Measurements from ENCODE around the gene RBP2.

Gene RBP2

GRCh38 chr3:139493826-139494385 lies 17.6 kb upstream of the RBP2 start:
- Histone ChIP-seq H4K8ac (ENCODE audit: low read depth, low read length) (no peak overlapping the region), H2AFZ (ENCODE audit: insufficient read depth, low read length, poor library complexity) (no peak overlapping the region), H3K4ac (ENCODE audit: low read depth, low read length) (no peak overlapping the region), H3K4me2 (ENCODE audit: low read length) (no peak overlapping the region), H3K79me1 (ENCODE audit: low read length) (no peaks in the 10 kb centered on the region), H2BK5ac (ENCODE audit: low read depth, low read length, poor library complexity) (no peak overlapping the region), H3K27me3 (ENCODE audit: insufficient read depth, low read length) (no peaks in the 10 kb centered on the region), H2AK5ac (ENCODE audit: low read length) (no peak overlapping the region), H4K91ac (ENCODE audit: low read depth, low read length) (no peak overlapping the region), H3K4me3 (ENCODE audit: low read depth, low read length) (no peak overlapping the region), H3K4me1 (ENCODE audit: control insufficient read depth in 1 of 2, insufficient read depth in 2 of 2, low read length in 2 of 2) (peaks cover 0 to 3% of the 10 kb centered on the region in 2 experiments), H3K9ac (ENCODE audit: low read length) (no peak overlapping the region), H3K18ac (ENCODE audit: low read length) (no peak overlapping the region), H3K9me3 (ENCODE audit: insufficient read depth, low read depth, low read length) (peaks cover 14% of the 10 kb centered on the region), H2BK12ac (ENCODE audit: low read length) (no peak overlapping the region), H3K27ac (ENCODE audit: low read depth, low read length) (no peak overlapping the region), H3K23ac (ENCODE audit: low read length) (no peak overlapping the region), H3K36me3 (ENCODE audit: control insufficient read depth in 1 of 2, insufficient read depth in 2 of 2, low read length in 2 of 2) (peaks cover 0 to 4% of the 10 kb centered on the region in 2 experiments), H2BK120ac (ENCODE audit: insufficient read depth, low read length, poor library complexity) (no peak overlapping the region), H3K79me2 (ENCODE audit: control insufficient read depth, insufficient read depth, low read length, poor library complexity) (no peaks in the 10 kb centered on the region), H3K14ac (ENCODE audit: low read length) (no peak overlapping the region), H4K12ac (ENCODE audit: low read depth, low read length) (no peak overlapping the region)
- WGBS (ENCODE audit: extremely low coverage, insufficient coverage, insufficient read length): no CpG with 5 or more reads among the region's 6 CpGs
- DNase-seq: no peak

DNA sequence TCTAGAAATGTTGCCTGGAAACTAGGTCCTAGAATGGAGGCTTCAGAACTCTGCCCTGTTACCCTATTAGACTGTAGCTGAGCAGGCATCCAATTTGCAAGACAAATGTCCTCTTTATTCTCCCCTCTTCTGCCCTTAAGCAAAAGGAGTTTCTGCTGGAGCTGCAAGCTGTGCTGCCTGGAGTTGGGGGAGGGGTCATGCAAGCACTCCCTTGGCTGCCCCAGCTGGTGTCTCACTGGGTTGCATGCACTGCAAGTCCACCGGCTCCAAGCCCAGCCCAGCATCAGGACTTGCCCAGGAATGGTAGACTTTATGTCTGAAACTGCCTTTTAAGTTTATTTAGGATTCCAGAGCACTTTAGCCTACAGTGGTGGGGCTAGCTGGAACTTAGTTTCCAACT lies 15.7 kb upstream of the RBP2 start:
- Histone ChIP-seq H2AK5ac (ENCODE audit: low read length) (no peak overlapping the region), H3K14ac (ENCODE audit: low read length) (no peak overlapping the region), H3K27me3 (ENCODE audit: insufficient read depth, low read length) (no peaks in the 10 kb centered on the region), H3K4me2 (ENCODE audit: low read length) (no peak overlapping the region), H3K4me3 (ENCODE audit: low read depth, low read length) (no peak overlapping the region), H2BK12ac (ENCODE audit: low read length) (no peak overlapping the region), H4K91ac (ENCODE audit: low read depth, low read length) (no peak overlapping the region), H4K12ac (ENCODE audit: low read depth, low read length) (no peak overlapping the region), H3K9ac (ENCODE audit: low read length) (no peak overlapping the region), H3K9me3 (ENCODE audit: insufficient read depth, low read depth, low read length) (peaks cover 14% of the 10 kb centered on the region), H3K23ac (ENCODE audit: low read length) (no peak overlapping the region), H2BK120ac (ENCODE audit: insufficient read depth, low read length, poor library complexity) (no peak overlapping the region), H3K79me2 (ENCODE audit: control insufficient read depth, insufficient read depth, low read length, poor library complexity) (no peaks in the 10 kb centered on the region), H3K27ac (ENCODE audit: low read depth, low read length) (no peak overlapping the region), H3K4me1 (ENCODE audit: control insufficient read depth in 1 of 2, insufficient read depth in 2 of 2, low read length in 2 of 2) (peaks cover 0 to 3% of the 10 kb centered on the region in 2 experiments), H3K4ac (ENCODE audit: low read depth, low read length) (no peak overlapping the region), H3K36me3 (ENCODE audit: control insufficient read depth in 1 of 2, insufficient read depth in 2 of 2, low read length in 2 of 2) (peaks cover 0 to 4% of the 10 kb centered on the region in 2 experiments), H3K18ac (ENCODE audit: low read length) (no peak overlapping the region), H2AFZ (ENCODE audit: insufficient read depth, low read length, poor library complexity) (no peak overlapping the region), H4K8ac (ENCODE audit: low read depth, low read length) (no peak overlapping the region), H2BK5ac (ENCODE audit: low read depth, low read length, poor library complexity) (no peak overlapping the region), H3K79me1 (ENCODE audit: low read length) (no peaks in the 10 kb centered on the region)
- DNase-seq: no peak
- no CpG with 5 or more reads among the region's 1 CpG for WGBS (ENCODE audit: extremely low coverage, insufficient coverage, insufficient read length)

DNA sequence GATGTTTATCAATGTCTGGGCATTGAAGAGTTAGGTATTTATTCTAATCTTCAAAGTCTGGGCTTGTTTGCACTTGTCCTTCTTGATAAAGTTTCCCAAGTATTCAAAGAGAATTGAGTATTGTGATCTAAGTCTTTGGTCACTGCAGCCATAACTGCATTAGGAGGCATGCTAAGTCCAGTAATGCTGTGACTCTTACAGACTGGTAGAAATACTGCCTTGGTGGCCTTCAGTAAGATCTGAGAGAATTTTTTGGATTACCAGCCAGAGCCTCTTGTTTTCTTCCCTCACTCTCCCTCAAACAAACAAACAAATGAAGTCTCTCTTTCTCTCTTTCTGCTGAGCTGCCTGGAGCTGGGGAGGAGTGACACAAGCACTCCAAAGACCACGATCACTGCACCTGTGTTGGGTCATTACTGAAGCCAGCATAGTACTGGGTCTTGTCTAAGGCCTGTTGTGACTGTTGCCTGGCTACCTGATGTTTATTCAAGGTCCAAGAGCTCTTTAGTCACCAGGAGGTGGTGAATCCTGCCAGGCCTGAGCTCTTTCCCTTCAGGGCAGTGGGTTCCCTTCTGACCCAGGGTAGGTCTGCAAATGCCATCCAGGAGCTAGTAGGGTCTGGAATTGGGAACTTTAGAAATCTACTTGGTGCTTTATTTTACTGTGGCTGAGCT lies 14.8 kb upstream of the RBP2 start:
- H3K36me3 ChIP-seq (ENCODE audit: control insufficient read depth in 1 of 2, insufficient read depth in 2 of 2, low read length in 2 of 2): peaks cover 0 to 4% of the 10 kb centered on the region in 2 experiments
- H3K79me2 ChIP-seq (ENCODE audit: control insufficient read depth, insufficient read depth, low read length, poor library complexity): no peaks in the 10 kb centered on the region
- no peak overlapping the region for H3K14ac ChIP-seq (ENCODE audit: low read length)
- H3K4me1 ChIP-seq (ENCODE audit: control insufficient read depth in 1 of 2, insufficient read depth in 2 of 2, low read length in 2 of 2): peaks cover 0 to 3% of the 10 kb centered on the region in 2 experiments
- WGBS (ENCODE audit: extremely low coverage, insufficient coverage, insufficient read length): no CpG with 5 or more reads among the region's 1 CpG
- H2AK5ac ChIP-seq (ENCODE audit: low read length): no peak overlapping the region
- no peaks in the 10 kb centered on the region for H3K27me3 ChIP-seq (ENCODE audit: insufficient read depth, low read length)
- H3K4ac ChIP-seq (ENCODE audit: low read depth, low read length): no peak overlapping the region
- H2BK12ac ChIP-seq (ENCODE audit: low read length): no peak overlapping the region
- no peak overlapping the region for H2AFZ ChIP-seq (ENCODE audit: insufficient read depth, low read length, poor library complexity)
- no peak overlapping the region for H2BK5ac ChIP-seq (ENCODE audit: low read depth, low read length, poor library complexity)
- H3K18ac ChIP-seq (ENCODE audit: low read length): no peak overlapping the region
- no peak overlapping the region for H4K8ac ChIP-seq (ENCODE audit: low read depth, low read length)
- no peak overlapping the region for H3K9ac ChIP-seq (ENCODE audit: low read length)
- H3K4me3 ChIP-seq (ENCODE audit: low read depth, low read length): no peak overlapping the region
- H3K79me1 ChIP-seq (ENCODE audit: low read length): no peaks in the 10 kb centered on the region
- peak; percentile 15 to 51 for DNase-seq
- H4K91ac ChIP-seq (ENCODE audit: low read depth, low read length): no peak overlapping the region
- H4K12ac ChIP-seq (ENCODE audit: low read depth, low read length): no peak overlapping the region
- H3K23ac ChIP-seq (ENCODE audit: low read length): no peak overlapping the region
- peaks cover 14% of the 10 kb centered on the region for H3K9me3 ChIP-seq (ENCODE audit: insufficient read depth, low read depth, low read length)
- H3K4me2 ChIP-seq (ENCODE audit: low read length): no peak overlapping the region
- no peak overlapping the region for H3K27ac ChIP-seq (ENCODE audit: low read depth, low read length)
- no peak overlapping the region for H2BK120ac ChIP-seq (ENCODE audit: insufficient read depth, low read length, poor library complexity)

DNA sequence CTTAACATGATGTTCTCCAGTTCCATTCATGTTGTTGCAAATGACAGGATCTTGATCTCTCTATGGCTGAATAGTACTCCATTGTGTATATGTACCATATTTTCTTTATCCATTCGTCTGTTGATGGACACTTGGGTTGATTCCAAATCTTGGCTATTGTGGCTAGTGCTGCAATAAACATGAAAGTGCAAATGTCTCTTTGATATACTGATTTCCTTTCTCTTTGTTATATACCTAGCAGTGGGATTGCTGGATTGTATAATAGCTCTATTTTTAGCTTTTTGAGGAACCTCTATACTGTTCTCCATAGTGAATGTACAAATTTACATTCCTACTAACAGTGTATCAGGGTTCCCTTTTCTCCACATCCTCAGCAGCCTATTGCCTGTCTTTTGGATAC lies 5.9 kb upstream of the RBP2 start:
- H3K4me3 ChIP-seq (ENCODE audit: low read depth, low read length): no peak overlapping the region
- no peak overlapping the region for H2BK120ac ChIP-seq (ENCODE audit: insufficient read depth, low read length, poor library complexity)
- no peak overlapping the region for H2AK5ac ChIP-seq (ENCODE audit: low read length)
- no peak overlapping the region for H3K14ac ChIP-seq (ENCODE audit: low read length)
- no peak overlapping the region for H3K9ac ChIP-seq (ENCODE audit: low read length)
- H3K18ac ChIP-seq (ENCODE audit: low read length): no peak overlapping the region
- H3K23ac ChIP-seq (ENCODE audit: low read length): no peak overlapping the region
- H3K27ac ChIP-seq (ENCODE audit: low read depth, low read length): no peak overlapping the region
- H3K27me3 ChIP-seq (ENCODE audit: insufficient read depth, low read length): no peaks in the 10 kb centered on the region
- no peak for DNase-seq
- H3K4me2 ChIP-seq (ENCODE audit: low read length): no peak overlapping the region
- no peaks in the 10 kb centered on the region for H3K9me3 ChIP-seq (ENCODE audit: insufficient read depth, low read depth, low read length)
- no peaks in the 10 kb centered on the region for H3K36me3 ChIP-seq (ENCODE audit: control insufficient read depth in 1 of 2, insufficient read depth in 2 of 2, low read length in 2 of 2)
- H2AFZ ChIP-seq (ENCODE audit: insufficient read depth, low read length, poor library complexity): no peak overlapping the region
- H3K4ac ChIP-seq (ENCODE audit: low read depth, low read length): no peak overlapping the region
- no peak overlapping the region for H2BK12ac ChIP-seq (ENCODE audit: low read length)
- H4K12ac ChIP-seq (ENCODE audit: low read depth, low read length): no peak overlapping the region
- no peaks in the 10 kb centered on the region for H3K79me1 ChIP-seq (ENCODE audit: low read length)
- no peak overlapping the region for H4K8ac ChIP-seq (ENCODE audit: low read depth, low read length)
- H2BK5ac ChIP-seq (ENCODE audit: low read depth, low read length, poor library complexity): no peak overlapping the region
- no peaks in the 10 kb centered on the region for H3K79me2 ChIP-seq (ENCODE audit: control insufficient read depth, insufficient read depth, low read length, poor library complexity)
- no peak overlapping the region for H4K91ac ChIP-seq (ENCODE audit: low read depth, low read length)
- WGBS (ENCODE audit: extremely low coverage, insufficient coverage, insufficient read length): no CpG with 5 or more reads among the region's 1 CpG
- peaks cover 10% of the 10 kb centered on the region in 2 experiments for H3K4me1 ChIP-seq (ENCODE audit: control insufficient read depth in 1 of 2, insufficient read depth in 2 of 2, low read length in 2 of 2)

Data from trophoblast cell (in vitro differentiated cells and primary cell).